CD4-positive, alpha-beta T cell treated with Interleukin-17A for 1 hour (primary cell): ENCODE measurements around the gene ITGB7.

Experiments used
- DNase-seq: peaks from one replicate; pipeline ENCODE4 v3.0.0-alpha.2; 2020

Gene ITGB7

GRCh38 chr12:53230108-53230845, 23.2 kb upstream of the ITGB7 start:
- DNase-seq: no peak

DNA sequence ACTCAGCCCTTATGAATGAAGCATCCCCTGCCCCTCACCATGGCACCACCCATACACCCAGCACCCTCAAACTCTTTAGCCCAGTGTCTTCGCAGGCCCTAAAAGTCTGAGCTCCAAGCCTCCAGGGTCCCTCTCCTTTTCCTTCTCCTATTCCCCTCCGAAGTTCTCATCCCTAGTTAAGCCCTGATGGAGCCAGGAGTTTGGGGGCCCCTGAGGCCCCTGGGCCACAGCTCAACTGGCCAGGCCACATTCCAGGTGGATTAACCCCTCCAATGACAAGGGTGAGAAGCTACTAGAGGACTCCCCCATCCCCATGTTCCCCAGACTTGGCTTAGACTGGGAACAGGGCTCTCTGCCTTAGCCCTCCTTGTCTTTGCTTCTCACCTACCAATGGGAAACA, 22.4 kb upstream of the ITGB7 start:
- no peak for DNase-seq

GRCh38 chr12:53227836-53228235, 20.8 kb upstream of the ITGB7 start:
- DNase-seq: no peak

- no peak for DNase-seq
Measured at GRCh38 chr12:53227341-53227740, 20.3 kb upstream of the ITGB7 start.

GRCh38 chr12:53226815-53227214, 19.8 kb upstream of the ITGB7 start:
- DNase-seq: no peak

- DNase-seq: no peak
Measured at GRCh38 chr12:53225635-53226424, 18.8 kb upstream of the ITGB7 start.

GRCh38 chr12:53224897-53225634, 18.0 kb upstream of the ITGB7 start:
- DNase-seq: no peak

GRCh38 chr12:53224061-53224896, 17.2 kb upstream of the ITGB7 start:
- DNase-seq: no peak

DNA sequence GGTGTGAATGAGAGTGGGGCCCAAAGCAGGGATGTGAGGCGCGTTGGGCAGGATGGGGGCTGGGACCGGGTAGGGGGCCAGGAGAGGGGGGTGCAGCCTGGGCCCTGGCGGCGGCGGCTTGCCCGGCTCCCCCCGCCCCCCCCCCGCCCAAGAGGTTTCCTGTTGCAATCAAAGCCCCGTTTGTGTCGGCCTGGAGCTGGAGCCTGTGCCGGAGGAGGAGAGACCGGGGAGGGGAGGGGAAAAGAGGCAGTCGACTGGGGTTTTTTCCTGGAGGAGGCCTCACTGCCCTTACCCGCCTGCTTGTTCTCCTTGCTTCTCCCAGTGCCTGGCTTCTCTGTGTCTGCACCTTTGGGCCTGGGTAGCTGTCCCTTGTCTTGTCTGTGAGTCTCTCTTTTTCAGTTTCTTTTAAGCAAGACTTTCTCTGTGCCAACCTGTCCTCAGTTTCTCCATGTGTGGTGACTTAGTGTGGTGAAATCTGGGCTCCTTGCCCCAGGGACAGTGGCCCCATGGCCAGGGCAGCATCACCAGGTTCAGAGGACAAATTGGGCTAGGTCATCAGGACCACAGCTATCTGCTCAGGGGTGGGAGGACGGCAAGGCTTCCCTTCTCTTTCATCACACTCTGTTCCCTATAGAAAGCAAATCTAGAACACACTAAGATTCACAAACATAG, 16.5 kb upstream of the ITGB7 start:
- DNase-seq: peak; percentile 57

DNA sequence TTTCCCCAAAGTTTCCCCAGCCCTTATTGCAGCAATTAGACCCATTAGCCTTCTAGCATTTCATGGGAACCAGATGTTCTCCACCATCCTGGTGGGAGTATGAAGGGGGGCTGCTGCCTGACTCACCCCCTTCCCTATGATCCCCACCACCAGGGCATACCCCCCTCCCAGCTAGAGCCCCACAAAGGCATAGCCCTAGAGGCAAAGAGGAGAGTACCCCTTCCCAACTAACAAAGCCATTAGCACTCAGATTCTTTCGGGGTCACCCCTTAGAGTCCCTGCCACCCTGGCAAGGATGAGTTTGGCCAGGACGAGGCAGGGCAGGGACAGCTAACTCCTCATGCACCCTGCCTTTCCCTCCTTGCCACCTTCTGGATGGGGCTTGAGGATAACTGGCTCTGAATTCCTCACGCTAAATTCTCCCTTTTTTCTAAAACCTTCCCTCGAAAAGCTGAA, 15.8 kb upstream of the ITGB7 start:
- DNase-seq: no peak

- no peak for DNase-seq
Measured at GRCh38 chr12:53222170-53222721, 15.2 kb upstream of the ITGB7 start.

DNA sequence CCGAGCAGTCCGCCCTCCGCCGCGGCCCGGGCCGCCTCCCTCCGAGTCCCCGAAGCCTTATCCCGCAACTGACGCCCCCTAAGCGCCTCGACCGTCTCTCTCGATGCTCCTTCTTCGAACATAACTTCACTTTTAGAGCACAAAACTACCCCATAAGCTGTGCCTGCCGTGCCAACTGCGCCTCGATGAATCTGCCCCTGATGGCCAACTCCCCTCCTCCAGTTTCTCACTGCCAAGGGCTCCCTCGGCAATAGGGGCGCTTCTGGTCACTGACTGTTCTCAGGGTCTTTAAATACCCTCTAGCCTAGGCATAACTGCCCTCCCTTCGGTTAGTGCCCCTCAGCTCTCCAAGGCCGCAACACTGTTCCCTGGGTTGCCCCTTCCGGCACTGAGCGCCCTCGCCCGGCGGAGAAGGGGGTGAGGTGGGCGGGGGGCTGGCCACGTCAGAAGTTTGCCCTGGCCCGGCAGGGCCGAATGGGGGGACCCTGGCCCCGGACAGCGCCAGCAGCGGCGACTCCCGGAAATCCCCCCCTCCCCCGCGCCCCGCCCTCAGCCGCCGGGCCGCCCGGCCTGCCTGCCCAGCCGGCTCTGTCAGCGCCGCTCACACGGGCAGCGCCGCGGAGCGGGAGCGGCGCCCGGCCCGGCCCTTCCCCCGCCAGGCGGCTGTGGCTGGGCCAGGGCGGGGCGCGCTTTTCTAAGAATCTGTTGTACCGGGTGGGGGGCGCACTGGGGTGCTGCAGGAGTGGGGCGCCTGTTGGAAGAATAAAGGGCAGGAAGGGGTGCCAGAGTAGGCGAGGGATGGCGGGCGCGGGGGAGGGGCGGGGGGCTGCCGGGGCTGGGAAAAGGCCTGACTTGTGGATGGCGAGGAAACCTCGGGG, 14.4 kb upstream of the ITGB7 start:
- DNase-seq: peak; percentile 64

GRCh38 chr12:53220694-53221202, 13.7 kb upstream of the ITGB7 start:
- DNase-seq: peak; percentile 84

DNA sequence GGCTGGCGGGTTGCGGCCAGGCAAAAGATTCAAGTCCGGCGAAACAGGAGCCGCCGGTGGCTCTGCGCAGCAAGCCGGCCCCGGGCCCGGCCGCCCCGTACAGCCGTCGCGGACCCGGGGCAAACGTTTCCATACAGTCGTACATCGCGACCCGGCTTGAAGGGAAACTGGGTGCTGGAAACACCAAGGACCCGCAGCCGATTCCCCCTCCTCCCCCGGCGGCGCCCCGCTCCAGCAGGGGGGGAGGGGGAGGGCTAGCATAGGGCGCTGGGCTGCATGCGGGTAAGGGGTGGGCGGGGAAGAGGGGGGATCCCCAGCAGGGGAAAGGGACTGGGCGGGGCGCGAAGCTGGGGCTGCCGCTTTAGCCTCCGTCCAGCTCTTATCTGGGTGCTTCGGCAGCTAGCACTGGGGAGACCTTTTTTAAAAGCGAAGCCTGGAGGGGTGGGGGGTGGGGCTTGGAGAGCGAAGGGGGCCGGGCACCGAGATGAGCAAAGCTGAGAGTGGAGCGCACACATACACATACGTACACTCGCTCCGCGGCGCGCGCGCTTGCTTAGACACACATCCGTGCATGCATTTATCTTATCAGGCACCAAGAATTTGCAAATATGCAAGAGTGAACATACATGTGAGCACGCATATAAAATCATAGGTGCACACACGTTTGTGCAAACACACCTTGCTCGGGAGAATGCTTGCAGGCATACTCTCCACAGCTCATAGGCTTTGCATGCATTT, 13.1 kb upstream of the ITGB7 start:
- peak; percentile 79 for DNase-seq

- DNase-seq: peak; percentile 51
Measured at GRCh38 chr12:53219292-53219955, 12.4 kb upstream of the ITGB7 start.

DNA sequence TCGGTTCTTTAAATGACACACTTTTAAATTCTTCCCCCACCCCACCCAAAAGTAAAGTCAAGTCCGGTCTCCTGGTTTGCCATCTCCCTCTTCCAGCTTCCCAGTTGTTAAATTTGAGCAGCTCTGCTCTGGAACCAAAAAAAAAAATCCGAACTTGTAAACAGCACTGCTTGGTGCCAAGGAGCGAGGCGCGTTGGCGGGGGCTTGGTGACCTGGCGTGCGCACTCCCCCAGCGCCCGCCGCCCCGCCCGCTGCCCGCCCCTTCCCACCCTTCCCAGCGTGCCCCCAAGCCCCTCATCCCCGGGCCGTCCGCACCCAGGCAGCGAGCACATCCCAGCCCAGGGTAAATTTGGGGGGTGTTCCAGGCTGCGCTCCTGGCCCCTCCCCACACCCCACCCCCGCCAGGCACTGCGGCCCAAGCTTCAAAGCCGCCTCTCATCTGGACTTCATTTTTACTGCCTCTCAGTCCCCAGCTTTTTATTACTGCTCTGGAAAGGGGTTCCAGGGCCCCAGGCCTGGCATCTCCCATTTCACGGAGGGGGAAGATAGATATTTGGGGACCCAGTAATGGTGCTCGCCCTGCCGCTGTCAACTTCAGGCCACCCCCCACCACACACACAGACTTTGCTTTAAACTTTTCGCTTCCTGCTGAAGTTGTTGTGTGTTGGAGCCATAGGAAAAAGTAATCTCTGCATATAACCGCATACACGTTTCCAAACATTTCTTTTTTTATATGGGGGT, 11.7 kb upstream of the ITGB7 start:
- DNase-seq: no peak

- DNase-seq: no peak
Measured at GRCh38 chr12:53217931-53218307, 10.9 kb upstream of the ITGB7 start.
